Smooth muscle cell of the pulmonary artery (primary cell): ENCODE results near the gene ADAMTSL1. TPM values are rescaled to one million over a fixed set of nuclear protein-coding genes. Genes with fewer than 3 reads are reported as not detected.

Source experiments
- total RNA-seq: library from RNA; depleted of rRNA; stranded (reverse); fragments of >200 nt; gene quantifications from 2 replicates; pipeline ENCODE4 v1.2.3, GENCODE V29; 2014

The ADAMTSL1 gene, protein sequence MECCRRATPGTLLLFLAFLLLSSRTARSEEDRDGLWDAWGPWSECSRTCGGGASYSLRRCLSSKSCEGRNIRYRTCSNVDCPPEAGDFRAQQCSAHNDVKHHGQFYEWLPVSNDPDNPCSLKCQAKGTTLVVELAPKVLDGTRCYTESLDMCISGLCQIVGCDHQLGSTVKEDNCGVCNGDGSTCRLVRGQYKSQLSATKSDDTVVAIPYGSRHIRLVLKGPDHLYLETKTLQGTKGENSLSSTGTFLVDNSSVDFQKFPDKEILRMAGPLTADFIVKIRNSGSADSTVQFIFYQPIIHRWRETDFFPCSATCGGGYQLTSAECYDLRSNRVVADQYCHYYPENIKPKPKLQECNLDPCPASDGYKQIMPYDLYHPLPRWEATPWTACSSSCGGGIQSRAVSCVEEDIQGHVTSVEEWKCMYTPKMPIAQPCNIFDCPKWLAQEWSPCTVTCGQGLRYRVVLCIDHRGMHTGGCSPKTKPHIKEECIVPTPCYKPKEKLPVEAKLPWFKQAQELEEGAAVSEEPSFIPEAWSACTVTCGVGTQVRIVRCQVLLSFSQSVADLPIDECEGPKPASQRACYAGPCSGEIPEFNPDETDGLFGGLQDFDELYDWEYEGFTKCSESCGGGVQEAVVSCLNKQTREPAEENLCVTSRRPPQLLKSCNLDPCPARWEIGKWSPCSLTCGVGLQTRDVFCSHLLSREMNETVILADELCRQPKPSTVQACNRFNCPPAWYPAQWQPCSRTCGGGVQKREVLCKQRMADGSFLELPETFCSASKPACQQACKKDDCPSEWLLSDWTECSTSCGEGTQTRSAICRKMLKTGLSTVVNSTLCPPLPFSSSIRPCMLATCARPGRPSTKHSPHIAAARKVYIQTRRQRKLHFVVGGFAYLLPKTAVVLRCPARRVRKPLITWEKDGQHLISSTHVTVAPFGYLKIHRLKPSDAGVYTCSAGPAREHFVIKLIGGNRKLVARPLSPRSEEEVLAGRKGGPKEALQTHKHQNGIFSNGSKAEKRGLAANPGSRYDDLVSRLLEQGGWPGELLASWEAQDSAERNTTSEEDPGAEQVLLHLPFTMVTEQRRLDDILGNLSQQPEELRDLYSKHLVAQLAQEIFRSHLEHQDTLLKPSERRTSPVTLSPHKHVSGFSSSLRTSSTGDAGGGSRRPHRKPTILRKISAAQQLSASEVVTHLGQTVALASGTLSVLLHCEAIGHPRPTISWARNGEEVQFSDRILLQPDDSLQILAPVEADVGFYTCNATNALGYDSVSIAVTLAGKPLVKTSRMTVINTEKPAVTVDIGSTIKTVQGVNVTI (N-terminal part only)
- 111 and 128 TPM in 2 replicates for total RNA-seq

DNA sequence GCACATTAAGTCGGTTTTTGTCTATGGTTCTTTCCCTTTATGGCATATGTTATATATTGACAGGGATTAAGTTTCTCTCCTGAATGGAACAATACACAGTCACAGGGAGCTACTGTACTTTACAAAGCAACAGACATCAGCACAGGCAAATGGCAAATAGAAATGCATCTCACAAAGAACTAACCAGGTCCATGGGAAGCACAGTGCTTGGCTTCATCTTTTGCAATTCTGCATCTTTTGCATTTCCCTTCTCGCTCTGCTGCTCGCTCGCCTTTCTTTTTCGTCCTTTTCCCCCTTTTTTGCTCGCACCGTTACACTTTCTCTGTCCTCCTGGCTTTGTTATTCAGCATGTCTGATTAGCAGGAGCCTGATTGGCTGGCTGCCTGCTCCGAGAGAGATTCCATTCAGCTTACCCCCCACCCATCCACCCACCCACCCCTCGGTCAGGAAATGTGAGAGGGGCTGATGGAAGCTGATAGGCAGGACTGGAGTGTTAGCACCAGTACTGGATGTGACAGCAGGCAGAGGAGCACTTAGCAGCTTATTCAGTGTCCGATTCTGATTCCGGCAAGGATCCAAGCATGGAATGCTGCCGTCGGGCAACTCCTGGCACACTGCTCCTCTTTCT lies at the start of gene ADAMTSL1:
Gene ADAMTSL1, plus strand, starts transcription at position 502 of the 628 bp plus-strand sequence. Its CDS starts 80 bp downstream, at position 582.

